GM12878 (cell line): ENCODE measurements around the gene IER3.

Source experiments
- CREB1 ChIP-seq: IDR thresholded peaks from 2 replicates; pipeline ENCODE4 v1.6.1; 2012; ENCODE audit warnings: low read depth, mild to moderate bottlenecking, inconsistent platforms
- CTCF ChIP-seq, 3 experiments: IDR thresholded peaks in 2 of 3; conservative IDR thresholded peaks in 1 of 3; 2 replicates each; pipeline ENCODE4 v1.5.1; 2011; ENCODE audit warnings: low read depth in 3 of 3, low read length in 3 of 3, mild to moderate bottlenecking in 3 of 3, control low read depth in 2 of 3, moderate library complexity in 2 of 3, inconsistent platforms in 1 of 3, mixed read lengths in 1 of 3; ENCODE audit not compliant: control insufficient read depth in 2 of 3, insufficient read depth in 1 of 3; ENCODE audit errors: extremely low read depth in 1 of 3

GRCh38 chr6:30774701-30775100 lies 30.4 kb upstream of the IER3 start:
- TF ChIP-seq CREB1 (no peak), CTCF (IDR thresholded peaks at IDR 0.05 in 2 of 3, conservative IDR thresholded peaks at IDR 0.05 in 1 of 3; ENCODE audit: control insufficient read depth in 2 of 3, extremely low read depth in 1 of 3, insufficient read depth in 1 of 3, low read depth in 3 of 3, low read length in 3 of 3) (no peak)
